Neural progenitor cell (in vitro differentiated cells): ENCODE measurements around the gene ANKRD23. TPM values are rescaled to one million over a fixed set of nuclear protein-coding genes. Genes with fewer than 3 reads are reported as not detected.

Experiments used
- DNase-seq: peaks from one replicate; pipeline ENCODE4 v3.0.0-alpha.2; 2016; ENCODE audit warnings: low spot score
- H2AFZ ChIP-seq: fragments of 200-600 bp; sonication (generic); replicated peaks from 2 replicates; pipeline ENCODE4 v1.6.1; 2016; ENCODE audit warnings: antibody characterized with exemption
- H3F3A ChIP-seq: fragments of 200-600 bp; sonication (generic); 2 replicates; pipeline ENCODE4 v1.6.1; 2016; ENCODE audit warnings: antibody characterized with exemption, low read depth
- H3K27ac ChIP-seq: fragments of 200-600 bp; sonication (generic); 2 replicates; pipeline ENCODE4 v1.5.1; 2016; ENCODE audit warnings: mild to moderate bottlenecking
- H3K27me3 ChIP-seq: fragments of 200-600 bp; sonication (generic); 2 replicates; pipeline ENCODE4 v1.6.1; 2016; ENCODE audit warnings: mild to moderate bottlenecking, moderate library complexity
- H3K36me3 ChIP-seq: fragments of 200-600 bp; sonication (generic); 2 replicates; pipeline ENCODE4 v1.5.1; 2016
- H3K4me1 ChIP-seq: fragments of 200-600 bp; sonication (generic); 2 replicates; pipeline ENCODE4 v1.6.1; 2016; ENCODE audit warnings: mixed run types
- H3K4me2 ChIP-seq: fragments of 200-600 bp; sonication (generic); 2 replicates; pipeline ENCODE4 v1.6.1; 2016
- H3K4me3 ChIP-seq: fragments of 200-600 bp; sonication (generic); 2 replicates; pipeline ENCODE4 v1.5.1; 2016
- H3K79me2 ChIP-seq: fragments of 200-600 bp; sonication (generic); 2 replicates; pipeline ENCODE4 v1.6.1; 2016; ENCODE audit warnings: low read depth
- H3K9ac ChIP-seq: fragments of 200-600 bp; sonication (generic); 2 replicates; pipeline ENCODE4 v1.6.1; 2016
- H3K9me3 ChIP-seq: fragments of 200-600 bp; sonication (generic); 2 replicates; pipeline ENCODE4 v1.5.1; 2016; ENCODE audit warnings: low read depth
- H4K20me1 ChIP-seq: fragments of 200-600 bp; sonication (generic); 2 replicates; pipeline ENCODE4 v1.6.1; 2016; ENCODE audit warnings: low read depth
- H3K27ac Mint-ChIP-seq: 3 replicates; pipeline ENCODE4 v1.8.0; 2021; ENCODE audit warnings: mixed read lengths
- H3K27me3 Mint-ChIP-seq: 2 replicates; pipeline ENCODE4 v1.8.0; 2022; ENCODE audit warnings: low read depth, mild to moderate bottlenecking, inconsistent platforms, moderate library complexity, mixed read lengths; ENCODE audit not compliant: insufficient read depth
- H3K36me3 Mint-ChIP-seq: 3 replicates; pipeline ENCODE4 v1.8.0; 2021; ENCODE audit warnings: mixed read lengths
- H3K4me1 Mint-ChIP-seq: 3 replicates; pipeline ENCODE4 v1.8.0; 2021; ENCODE audit warnings: mixed read lengths
- H3K4me3 Mint-ChIP-seq: 3 replicates; pipeline ENCODE4 v1.8.0; 2021; ENCODE audit warnings: mild to moderate bottlenecking, moderate library complexity, mixed read lengths
- H3K9me3 Mint-ChIP-seq: 3 replicates; pipeline ENCODE4 v1.8.0; 2020; ENCODE audit warnings: mixed read lengths
- CTCF ChIP-seq: fragments of 200-600 bp; sonication (generic); IDR thresholded peaks from 2 replicates; pipeline ENCODE4 v1.5.1; 2017; ENCODE audit warnings: antibody characterized with exemption, mild to moderate bottlenecking
- EZH2 ChIP-seq: fragments of 200-600 bp; sonication (generic); IDR thresholded peaks from 2 replicates; pipeline ENCODE4 v1.6.1; 2017; ENCODE audit warnings: antibody characterized with exemption, mild to moderate bottlenecking, moderate library complexity
- EZH2phosphoT487 ChIP-seq: fragments of 200-600 bp; sonication (generic); IDR thresholded peaks from 2 replicates; pipeline ENCODE4 v1.6.1; 2017; ENCODE audit warnings: antibody characterized with exemption
- total RNA-seq: library from RNA; depleted of rRNA; stranded (reverse); fragments of >200 nt; gene quantifications from 2 replicates; pipeline ENCODE4 v1.2.3, GENCODE V29; 2015; ENCODE audit warnings: low replicate concordance

Gene ANKRD23
- total RNA-seq, 1 donor from 2014 or later = 10.8 TPM

DNA sequence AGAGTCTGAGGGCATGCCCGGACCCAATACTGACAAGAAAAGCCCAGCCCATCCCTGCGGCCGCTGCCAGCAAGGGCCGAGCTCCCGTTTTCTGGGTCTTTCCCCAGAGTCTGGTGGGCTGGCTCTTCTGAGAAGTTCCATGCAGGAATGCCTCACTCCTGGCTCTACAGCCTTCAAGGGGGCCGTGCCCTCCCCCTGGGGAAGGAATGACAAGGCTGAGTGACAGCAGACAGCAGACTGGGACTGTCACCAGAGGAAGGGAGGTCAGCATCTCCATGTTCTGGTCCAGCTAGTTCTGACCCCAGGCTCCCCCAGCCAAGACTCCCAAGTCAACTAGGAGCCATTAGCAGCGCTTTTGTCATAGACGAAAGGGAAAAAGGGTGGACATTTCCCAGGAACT, 39.1 kb upstream of the ANKRD23 start:
- DNase-seq = no peak
- Histone ChIP-seq H2AFZ (no peak overlapping the region), H3K79me2 (no peaks in the 10 kb centered on the region), H3K4me2 (no peak overlapping the region), H3K9me3 (no peaks in the 10 kb centered on the region), H3K36me3 (no peaks in the 10 kb centered on the region), H3K27ac (no peak overlapping the region), H3K27me3 (no peaks in the 10 kb centered on the region), H4K20me1 (no peaks in the 10 kb centered on the region), H3F3A (peaks cover 26% of the 10 kb centered on the region), H3K4me1 (peaks cover 46% of the 10 kb centered on the region), H3K4me3 (no peak overlapping the region), H3K9ac (no peak overlapping the region)
- H3K27me3 Mint-ChIP-seq = peaks cover 9% of the 10 kb centered on the region
- TF ChIP-seq EZH2phosphoT487 (no peak), EZH2 (no peak), CTCF (no peak)
- no peaks in the 10 kb centered on the region for H3K36me3 Mint-ChIP-seq
- H3K4me1 Mint-ChIP-seq = peaks cover 51% of the 10 kb centered on the region
- H3K9me3 Mint-ChIP-seq = no peaks in the 10 kb centered on the region
- no peak overlapping the region for H3K4me3 Mint-ChIP-seq
- no peak overlapping the region for H3K27ac Mint-ChIP-seq

- TF ChIP-seq EZH2phosphoT487 (no peak), CTCF (no peak), EZH2 (no peak)
- Mint-ChIP-seq H3K27ac (no peak overlapping the region), H3K27me3 (peaks cover 9% of the 10 kb centered on the region), H3K9me3 (no peaks in the 10 kb centered on the region), H3K4me1 (peaks cover 46% of the 10 kb centered on the region), H3K4me3 (no peak overlapping the region), H3K36me3 (no peaks in the 10 kb centered on the region)
- Histone ChIP-seq H3K4me3 (no peak overlapping the region), H3K9me3 (no peaks in the 10 kb centered on the region), H3K36me3 (no peaks in the 10 kb centered on the region), H2AFZ (peak overlapping the region; percentile 80), H3K79me2 (no peaks in the 10 kb centered on the region), H4K20me1 (no peaks in the 10 kb centered on the region), H3K27me3 (no peaks in the 10 kb centered on the region), H3K9ac (no peak overlapping the region), H3F3A (peaks cover 26% of the 10 kb centered on the region), H3K4me1 (peaks cover 46% of the 10 kb centered on the region), H3K27ac (no peak overlapping the region), H3K4me2 (peak overlapping the region; percentile 62)
- no peak for DNase-seq
Observed at GRCh38 chr2:96882230-96882629, 38.4 kb upstream of the ANKRD23 start.

- Histone ChIP-seq H4K20me1 (no peaks in the 10 kb centered on the region), H3K4me3 (no peak overlapping the region), H3K79me2 (no peaks in the 10 kb centered on the region), H3K4me1 (peaks cover 52% of the 10 kb centered on the region), H3F3A (peaks cover 30% of the 10 kb centered on the region), H3K27me3 (no peaks in the 10 kb centered on the region), H3K9ac (no peak overlapping the region), H2AFZ (peak overlapping the region; percentile 80), H3K9me3 (no peaks in the 10 kb centered on the region), H3K27ac (peak overlapping the region; percentile 44), H3K36me3 (no peaks in the 10 kb centered on the region), H3K4me2 (peak overlapping the region; percentile 62)
- H3K4me1 Mint-ChIP-seq = peaks cover 50% of the 10 kb centered on the region
- peak overlapping the region; percentile 69 for H3K4me3 Mint-ChIP-seq
- peak overlapping the region; percentile 92 for H3K27ac Mint-ChIP-seq
- H3K27me3 Mint-ChIP-seq = peaks cover 9% of the 10 kb centered on the region
- peak; percentile 55 for DNase-seq
- TF ChIP-seq EZH2phosphoT487 (no peak), EZH2 (no peak), CTCF (no peak)
- H3K36me3 Mint-ChIP-seq = no peaks in the 10 kb centered on the region
- no peaks in the 10 kb centered on the region for H3K9me3 Mint-ChIP-seq
Observed at GRCh38 chr2:96881349-96882195, 37.8 kb upstream of the ANKRD23 start.
